AG09309 (cell line): ENCODE measurements around the gene MYO1C.
"Not testable (repeated sequence)": the region's sequence is repeated elsewhere in the genome, so short reads cannot be mapped to it uniquely, and the experiment has no call there.

Experiments
- DNase-seq: peaks from one replicate; pipeline ENCODE4 v3.0.0-alpha.2; 2010; ENCODE audit warnings: low read depth
- H3K4me3 ChIP-seq: 2 replicates; pipeline ENCODE4 v1.5.1; 2011; ENCODE audit warnings: mild to moderate bottlenecking, low read depth, low read length, moderate library complexity; ENCODE audit not compliant: control insufficient read depth
- CTCF ChIP-seq: IDR thresholded peaks from 2 replicates; pipeline ENCODE4 v1.5.1; 2011; ENCODE audit warnings: mild to moderate bottlenecking, low read depth, low read length, inconsistent platforms; ENCODE audit not compliant: insufficient read depth, control insufficient read depth; ENCODE audit errors: missing control alignments

The MYO1C gene

GRCh38 chr17:1422885-1423284 lies 69.6 kb downstream of the MYO1C start:
- no peak for TF ChIP-seq CTCF
- peak; percentile 71 for DNase-seq
- no peak overlapping the region for H3K4me3 ChIP-seq

- TF ChIP-seq CTCF: no peak
- no peak for DNase-seq
- no peak overlapping the region for H3K4me3 ChIP-seq
Observed at GRCh38 chr17:1421470-1421869, 71.0 kb downstream of the MYO1C start.

GRCh38 chr17:1420981-1421380 lies 71.5 kb downstream of the MYO1C start:
- no peak for DNase-seq
- no peak overlapping the region for H3K4me3 ChIP-seq
- no peak for TF ChIP-seq CTCF

GRCh38 chr17:1420163-1420562 lies 72.3 kb downstream of the MYO1C start:
- no peak for DNase-seq
- TF ChIP-seq CTCF: no peak
- no peak overlapping the region for H3K4me3 ChIP-seq

- not testable (repeated sequence) for H3K4me3 ChIP-seq, DNase-seq
Observed at GRCh38 chr17:1418476-1418875, 74.0 kb downstream of the MYO1C start.

- TF ChIP-seq CTCF: no peak
- DNase-seq: no peak
- no peak overlapping the region for H3K4me3 ChIP-seq
Observed at GRCh38 chr17:1416414-1416813, 76.1 kb downstream of the MYO1C start.

GRCh38 chr17:1414634-1415033 lies 77.9 kb downstream of the MYO1C start:
- H3K4me3 ChIP-seq: no peak overlapping the region
- TF ChIP-seq CTCF: no peak
- DNase-seq: no peak
